ENCODE data around the gene SCFD2. TPM values are rescaled to one million over a fixed set of nuclear protein-coding genes. Genes with fewer than 3 reads are reported as not detected.

Gene SCFD2
- total and polyA plus RNA-seq, 2 of the 8 experiments (the other 6 are each of a cell fraction or from before 2014, with no cell fraction given), result 6.2 to 10.2 TPM

DNA sequence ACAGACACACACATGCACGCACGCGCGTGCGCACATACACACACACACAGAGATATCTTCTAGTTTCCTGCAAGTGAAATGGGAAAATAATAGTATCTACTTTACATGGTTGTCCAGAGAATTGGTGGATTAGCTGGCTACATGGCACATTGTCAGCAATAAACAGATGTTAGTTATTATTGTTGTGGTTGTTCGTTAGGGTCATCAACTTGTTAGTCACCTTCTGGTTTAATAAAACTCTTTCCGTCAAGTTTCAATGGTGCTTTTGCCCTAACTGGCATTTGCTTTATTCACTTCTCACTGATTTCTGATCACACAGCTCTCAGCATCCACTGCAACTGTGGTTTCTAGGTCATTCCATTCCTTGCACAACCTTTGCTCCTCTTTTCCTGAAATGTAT, 529.2 kb downstream of the SCFD2 start (continued):
- no peak for TF ChIP-seq BCL11A (IDR thresholded peaks at IDR 0.05; ENCODE audit: low read depth in 2 of 2, low read length in 2 of 2)
- TF ChIP-seq MAFK (IDR thresholded peaks at IDR 0.05; ENCODE audit: low read depth, low read length), result no peak
- TF ChIP-seq EGR1 (IDR thresholded peaks at IDR 0.05; ENCODE audit: borderline replicate concordance, low read depth, low read length), result no peak
- no peak for TF ChIP-seq TBP (IDR thresholded peaks at IDR 0.05; ENCODE audit: low read depth, low read length)
- TF ChIP-seq SP4 (IDR thresholded peaks at IDR 0.05; ENCODE audit: low read length), result no peak
- TF ChIP-seq CBX8 (IDR thresholded peaks at IDR 0.05; ENCODE audit: borderline replicate concordance, low read depth, low read length), result no peak
- TF ChIP-seq TEAD4 (IDR thresholded peaks at IDR 0.05; ENCODE audit: low read depth, low read length), result no peak

Measured in H1 (cell line).